ENCODE measurements around the gene DARS2.

- no peak for TF ChIP-seq CTCF (IDR thresholded peaks at IDR 0.05)
- no peak for TF ChIP-seq POLR2A (IDR thresholded peaks at IDR 0.05)
Measured at GRCh38 chr1:173863224-173864161, 39.0 kb downstream of the DARS2 start.
